HEK293T (cell line): ENCODE results near the gene SERPINB2.
A peak's percentile ranks its signal among the peaks of the same experiment; 100 is the strongest.

Source experiments
- CTCF ChIA-PET: fragments of 350-600 bp; formaldehyde crosslinking; extraction: SDS; loops from one replicate; lab custom pipeline; 2021; ENCODE audit warnings: antibody characterized with exemption, inconsistent platforms; lab: Yijun Ruan, JAX
- POLR2A ChIA-PET: fragments of 350-600 bp; formaldehyde crosslinking; extraction: SDS; loops from one replicate; lab custom pipeline; 2020; ENCODE audit warnings: antibody characterized with exemption, inconsistent platforms; lab: Yijun Ruan, JAX
- DNase-seq: peaks from one replicate; pipeline ENCODE4 v3.0.0; 2012; ENCODE audit warnings: mixed read lengths; ENCODE audit errors: extremely low spot score
- ARNT ChIP-seq: fragments of 450-650 bp; IDR thresholded peaks from 2 replicates; pipeline ENCODE4 v1.6.1; 2017; ENCODE audit warnings: mild to moderate bottlenecking
- BHLHE40 ChIP-seq: fragments of 450-650 bp; IDR thresholded peaks from 2 replicates; pipeline ENCODE4 v1.6.1; 2016; ENCODE audit warnings: mild to moderate bottlenecking, moderate library complexity, borderline replicate concordance
- CTBP1 ChIP-seq: fragments of 450-650 bp; IDR thresholded peaks from 2 replicates; pipeline ENCODE4 v1.6.1; 2016; ENCODE audit warnings: borderline replicate concordance
- ELF4 ChIP-seq: fragments of 450-650 bp; IDR thresholded peaks from 2 replicates; pipeline ENCODE4 v1.6.1; 2017; ENCODE audit warnings: antibody characterized with exemption
- FOXA1 ChIP-seq: fragments of 450-650 bp; IDR thresholded peaks from 2 replicates; pipeline ENCODE4 v1.6.1; 2016; ENCODE audit warnings: mild to moderate bottlenecking
- FOXK2 ChIP-seq: fragments of 450-650 bp; IDR thresholded peaks from 2 replicates; pipeline ENCODE4 v1.6.1; 2016; ENCODE audit warnings: mild to moderate bottlenecking
- FOXM1 ChIP-seq: fragments of 450-650 bp; IDR thresholded peaks from 2 replicates; pipeline ENCODE4 v1.6.1; 2017; ENCODE audit warnings: mild to moderate bottlenecking, borderline replicate concordance
- HDGF ChIP-seq: fragments of 450-650 bp; IDR thresholded peaks from 2 replicates; pipeline ENCODE4 v1.6.1; 2017; ENCODE audit warnings: antibody characterized with exemption, borderline replicate concordance
- L3MBTL2 ChIP-seq: fragments of 450-650 bp; conservative IDR thresholded peaks from 2 replicates; pipeline ENCODE4 v1.6.1; 2016; ENCODE audit warnings: mild to moderate bottlenecking
- LEF1 ChIP-seq: fragments of 450-650 bp; IDR thresholded peaks from 2 replicates; pipeline ENCODE4 v1.6.1; 2017; ENCODE audit warnings: mild to moderate bottlenecking, borderline replicate concordance
- NFRKB ChIP-seq: fragments of 450-650 bp; IDR thresholded peaks from 2 replicates; pipeline ENCODE4 v1.6.1; 2016; ENCODE audit warnings: mild to moderate bottlenecking, moderate library complexity
- PKNOX1 ChIP-seq: fragments of 450-650 bp; IDR thresholded peaks from 2 replicates; pipeline ENCODE4 v1.6.1; 2016
- SP1 ChIP-seq: fragments of 450-650 bp; IDR thresholded peaks from 2 replicates; pipeline ENCODE4 v1.6.1; 2017
- SUZ12 ChIP-seq: fragments of 450-650 bp; IDR thresholded peaks from 2 replicates; pipeline ENCODE4 v1.6.1; 2016; ENCODE audit warnings: mild to moderate bottlenecking
- TARDBP ChIP-seq: fragments of 450-650 bp; IDR thresholded peaks from 2 replicates; pipeline ENCODE4 v1.6.1; 2016
- ZNF384 ChIP-seq: fragments of 450-650 bp; IDR thresholded peaks from 2 replicates; pipeline ENCODE4 v1.6.1; 2016

SERPINB2 gene

GRCh38 chr18:63890950-63891304, 3.4 kb downstream of the SERPINB2 start:
- peak; percentile 16 for DNase-seq
- ChIA-PET CTCF (no interaction called here), POLR2A (no interaction called here)
- TF ChIP-seq FOXM1: no peak
- no peak for TF ChIP-seq FOXK2
- no peak for TF ChIP-seq L3MBTL2

- DNase-seq: no peak
- TF ChIP-seq ZNF384 (no peak), LEF1 (no peak), FOXK2 (no peak), FOXM1 (no peak), L3MBTL2 (no peak), HDGF (no peak), ELF4 (no peak), TARDBP (no peak), ARNT (no peak), PKNOX1 (no peak), FOXA1 (no peak), NFRKB (no peak), SP1 (no peak), BHLHE40 (no peak), CTBP1 (no peak)
- POLR2A ChIA-PET: no interaction called here
- CTCF ChIA-PET: no interaction called here
Observed at GRCh38 chr18:63892566-63892965, 5.1 kb downstream of the SERPINB2 start.

GRCh38 chr18:63894106-63894772, 6.7 kb downstream of the SERPINB2 start:
- POLR2A ChIA-PET: no interaction called here
- CTCF ChIA-PET: no interaction called here
- DNase-seq: no peak
- no peak for TF ChIP-seq TARDBP
- TF ChIP-seq FOXA1: no peak
- no peak for TF ChIP-seq L3MBTL2
- TF ChIP-seq CTBP1: no peak
- no peak for TF ChIP-seq BHLHE40
- TF ChIP-seq SP1: no peak
- no peak for TF ChIP-seq NFRKB
- no peak for TF ChIP-seq LEF1
- TF ChIP-seq FOXM1: no peak
- no peak for TF ChIP-seq ELF4
- no peak for TF ChIP-seq FOXK2
- TF ChIP-seq SUZ12: no peak
- TF ChIP-seq ZNF384: no peak
- no peak for TF ChIP-seq HDGF
- TF ChIP-seq PKNOX1: no peak

- ChIA-PET CTCF (no interaction called here), POLR2A (no interaction called here)
- TF ChIP-seq ELF4 (no peak), FOXK2 (no peak), HDGF (no peak), FOXM1 (no peak), ZNF384 (no peak), ARNT (no peak), SP1 (no peak), SUZ12 (no peak), BHLHE40 (no peak), LEF1 (no peak)
- DNase-seq: no peak
Observed at GRCh38 chr18:63895190-63895589, 7.7 kb downstream of the SERPINB2 start.

- POLR2A ChIA-PET: no interaction called here
- DNase-seq: no peak
- CTCF ChIA-PET: no interaction called here
- TF ChIP-seq BHLHE40: no peak
- TF ChIP-seq SP1: no peak
- TF ChIP-seq FOXA1: no peak
- no peak for TF ChIP-seq TARDBP
- no peak for TF ChIP-seq L3MBTL2
- TF ChIP-seq SUZ12: no peak
- TF ChIP-seq FOXK2: no peak
- no peak for TF ChIP-seq CTBP1
- TF ChIP-seq ZNF384: no peak
- no peak for TF ChIP-seq ELF4
- TF ChIP-seq ARNT: no peak
- no peak for TF ChIP-seq LEF1
- TF ChIP-seq HDGF: no peak
Observed at GRCh38 chr18:63897072-63897471, 9.6 kb downstream of the SERPINB2 start.

GRCh38 chr18:63899206-63899605, 11.7 kb downstream of the SERPINB2 start:
- POLR2A ChIA-PET: no interaction called here
- TF ChIP-seq FOXM1 (no peak), PKNOX1 (no peak), HDGF (no peak), L3MBTL2 (no peak), CTBP1 (no peak), BHLHE40 (no peak), ZNF384 (no peak), ARNT (no peak), SUZ12 (no peak), LEF1 (no peak), NFRKB (no peak), FOXK2 (no peak), TARDBP (no peak), ELF4 (no peak), SP1 (no peak), FOXA1 (no peak)
- DNase-seq: no peak
- CTCF ChIA-PET: no interaction called here
